ENCODE results near the gene PER3. TPM values are rescaled to one million over a fixed set of nuclear protein-coding genes. Genes with fewer than 3 reads are reported as not detected.
A peak's percentile ranks its signal among the peaks of the same experiment; 100 is the strongest.

PER3 gene
- total RNA-seq: 1 to 10 TPM; 1.6 to 3.7 TPM

DNA sequence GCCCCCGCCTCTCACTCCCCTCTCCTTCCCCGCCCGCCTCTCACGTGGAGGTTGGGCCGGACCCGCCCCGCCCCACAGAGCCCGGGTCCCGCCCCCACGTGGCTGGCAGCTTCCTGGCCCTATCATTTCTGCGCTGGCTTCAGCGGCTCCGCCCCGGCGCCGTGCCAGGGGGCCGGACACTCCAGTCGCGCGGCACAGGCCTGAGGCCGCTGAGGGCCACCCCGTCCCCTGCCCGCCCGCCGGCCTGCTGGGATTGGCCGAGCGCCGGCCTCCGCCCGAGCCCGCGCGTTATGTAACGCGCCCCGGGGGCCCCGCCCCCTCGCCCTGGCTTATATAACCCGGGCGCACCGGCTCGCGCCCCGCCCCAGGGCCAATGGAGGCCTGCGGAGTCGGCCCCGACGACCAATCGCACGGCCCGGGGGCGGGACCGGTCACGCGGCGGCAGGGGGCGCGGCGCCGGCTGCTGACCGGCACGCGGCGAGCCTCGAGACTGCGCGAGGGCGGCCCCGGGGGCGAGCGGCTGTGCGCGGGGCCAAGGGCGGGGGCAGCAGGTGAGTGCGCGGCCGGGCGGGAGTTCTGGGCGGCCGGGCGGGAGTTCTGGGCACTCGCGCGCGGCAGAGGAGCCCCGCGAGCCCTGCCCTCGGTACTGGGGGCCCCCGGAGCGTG is at the start of gene PER3:
PER3 (plus strand) TSS at position 466 of the 666 bp plus-strand sequence. CDS start 587 bp downstream, outside the sequence.
- peak; percentile 98 for ATAC-seq

DNA sequence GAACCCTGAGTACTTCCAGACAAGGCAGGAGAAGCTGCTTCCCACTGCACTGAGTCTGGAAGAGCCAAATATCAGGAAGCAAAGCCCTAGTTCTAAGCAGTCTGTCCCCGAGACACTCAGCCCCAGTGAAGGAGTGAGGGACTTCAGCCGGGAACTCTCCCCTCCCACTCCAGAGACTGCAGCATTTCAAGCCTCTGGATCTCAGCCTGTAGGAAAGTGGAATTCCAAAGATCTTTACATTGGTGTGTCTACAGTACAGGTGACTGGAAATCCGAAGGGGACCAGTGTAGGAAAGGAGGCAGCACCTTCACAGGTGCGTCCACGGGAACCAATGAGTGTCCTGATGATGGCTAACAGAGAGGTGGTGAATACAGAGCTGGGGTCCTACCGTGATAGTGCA is 46.0 kb upstream of the PER3 start:
- Mint-ChIP-seq H3K4me1 (ENCODE audit: low read depth in 2 of 2) (no peaks in the 10 kb centered on the region), H3K9me3 (no peaks in the 10 kb centered on the region), H3K36me3 (no peaks in the 10 kb centered on the region), H3K27ac (no peak overlapping the region), H3K27me3 (peaks cover 0 to 4% of the 10 kb centered on the region in 2 donors), H3K4me3 (no peak overlapping the region)
- no peak for ATAC-seq
- DNase-seq (ENCODE audit: low spot score): no peak

More for the DNA sequence above, at the start of gene PER3:
- H3K9me3 Mint-ChIP-seq: no peaks in the 10 kb centered on the region
- H3K27ac Mint-ChIP-seq: peak within 1 kb of the TSS; percentile 12 to 42
- peak; percentile 97 for DNase-seq (ENCODE audit: low spot score)
- peaks cover 19 to 20% of the 10 kb centered on the region in 2 donors for H3K4me1 Mint-ChIP-seq (ENCODE audit: low read depth in 2 of 2)
- H3K4me3 Mint-ChIP-seq: peak within 1 kb of the TSS; percentile 73
- H3K36me3 Mint-ChIP-seq: no peaks in the 10 kb centered on the region
- no peaks in the 10 kb centered on the region for H3K27me3 Mint-ChIP-seq

- H3K27ac Mint-ChIP-seq: no peak overlapping the region
- no peaks in the 10 kb centered on the region for H3K27me3 Mint-ChIP-seq
- no peak overlapping the region for H3K4me3 Mint-ChIP-seq
- no peaks in the 10 kb centered on the region for H3K9me3 Mint-ChIP-seq
- ATAC-seq (no peak), DNase-seq (ENCODE audit: low spot score) (no peak)
- H3K4me1 Mint-ChIP-seq (ENCODE audit: low read depth in 2 of 2): no peaks in the 10 kb centered on the region
- H3K36me3 Mint-ChIP-seq: no peaks in the 10 kb centered on the region
These were observed 40.7 kb upstream of the PER3 start for GRCh38 chr1:7743346-7743745.

DNA sequence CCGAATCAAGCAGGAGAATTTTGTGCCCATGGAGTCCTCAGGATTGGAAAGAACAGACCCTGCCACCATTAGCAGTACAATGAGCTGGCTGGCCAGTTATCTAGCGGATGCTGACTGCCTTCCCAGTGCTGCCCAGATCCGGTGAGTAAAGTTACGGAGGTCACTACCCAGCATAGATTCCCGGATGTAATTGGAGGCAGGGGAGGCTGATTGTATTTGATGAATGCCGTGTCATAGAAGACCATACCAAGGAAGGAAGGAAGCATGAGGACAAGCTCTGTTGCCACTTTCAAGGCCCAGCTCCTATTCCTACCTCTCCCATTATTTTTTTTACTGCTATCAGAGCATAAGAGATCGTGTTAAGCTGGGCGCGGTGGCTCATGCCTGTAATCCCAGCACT is 39.2 kb upstream of the PER3 start:
- H3K4me1 Mint-ChIP-seq (ENCODE audit: low read depth in 2 of 2): no peaks in the 10 kb centered on the region
- H3K9me3 Mint-ChIP-seq: no peaks in the 10 kb centered on the region
- ATAC-seq (no peak), DNase-seq (ENCODE audit: low spot score) (no peak)
- H3K36me3 Mint-ChIP-seq: no peaks in the 10 kb centered on the region
- no peak overlapping the region for H3K27ac Mint-ChIP-seq
- H3K4me3 Mint-ChIP-seq: no peak overlapping the region
- H3K27me3 Mint-ChIP-seq: no peaks in the 10 kb centered on the region

GRCh38 chr1:7745783-7746182 is 38.3 kb upstream of the PER3 start:
- Mint-ChIP-seq H3K36me3 (no peaks in the 10 kb centered on the region), H3K27me3 (no peaks in the 10 kb centered on the region), H3K27ac (no peak overlapping the region), H3K4me1 (ENCODE audit: low read depth in 2 of 2) (no peaks in the 10 kb centered on the region), H3K4me3 (no peak overlapping the region), H3K9me3 (no peaks in the 10 kb centered on the region)
- ATAC-seq: no peak
- no peak for DNase-seq (ENCODE audit: low spot score)

DNA sequence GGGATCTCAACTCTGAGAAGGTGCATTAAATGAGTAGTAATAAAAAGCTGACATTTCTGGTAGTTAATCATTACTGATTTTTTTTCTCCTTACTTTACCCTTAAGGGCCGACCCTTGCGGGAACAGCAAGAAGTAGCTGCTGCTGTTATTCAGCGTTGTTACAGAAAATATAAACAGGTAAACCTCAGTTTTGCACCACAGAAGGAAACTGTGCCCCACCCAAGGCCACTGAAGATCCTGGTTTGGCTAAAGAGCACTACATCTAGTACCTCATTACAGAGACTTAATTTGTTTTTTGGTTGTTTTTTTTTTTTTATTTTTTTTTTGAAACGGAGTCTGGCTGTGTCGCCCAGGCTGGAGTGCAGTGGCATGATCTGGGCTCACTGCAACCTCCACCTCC is 36.5 kb upstream of the PER3 start:
- H3K27me3 Mint-ChIP-seq: no peaks in the 10 kb centered on the region
- no peak overlapping the region for H3K27ac Mint-ChIP-seq
- no peak for DNase-seq (ENCODE audit: low spot score)
- ATAC-seq: no peak
- H3K9me3 Mint-ChIP-seq: no peaks in the 10 kb centered on the region
- H3K36me3 Mint-ChIP-seq: no peaks in the 10 kb centered on the region
- no peak overlapping the region for H3K4me3 Mint-ChIP-seq
- peaks cover 2 to 3% of the 10 kb centered on the region in 2 donors for H3K4me1 Mint-ChIP-seq (ENCODE audit: low read depth in 2 of 2)

DNA sequence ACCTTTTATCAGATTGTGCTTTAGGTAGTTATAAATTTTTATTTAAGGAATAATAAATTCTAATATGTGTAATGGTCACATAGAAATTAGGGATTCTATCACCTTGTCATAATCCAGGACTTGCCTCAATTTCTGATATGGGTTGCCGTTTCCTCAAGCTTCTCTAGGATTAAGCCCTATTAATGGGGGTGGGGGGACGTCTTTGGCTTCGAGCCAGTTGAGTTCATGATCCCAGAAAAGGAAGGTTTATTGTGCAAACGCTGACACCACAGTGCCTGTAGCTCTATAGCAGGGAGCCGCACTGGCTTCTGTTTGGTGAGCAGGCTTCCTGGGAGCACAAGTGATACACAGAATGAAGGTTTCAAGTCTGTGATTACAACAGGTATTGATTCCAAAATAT is 35.0 kb upstream of the PER3 start:
- H3K9me3 Mint-ChIP-seq: no peaks in the 10 kb centered on the region
- no peak overlapping the region for H3K27ac Mint-ChIP-seq
- DNase-seq (ENCODE audit: low spot score) (no peak), ATAC-seq (no peak)
- H3K27me3 Mint-ChIP-seq: peaks cover 0 to 3% of the 10 kb centered on the region in 2 donors
- H3K4me1 Mint-ChIP-seq (ENCODE audit: low read depth in 2 of 2): peaks cover 15 to 16% of the 10 kb centered on the region in 2 donors
- H3K4me3 Mint-ChIP-seq: no peak overlapping the region
- no peaks in the 10 kb centered on the region for H3K36me3 Mint-ChIP-seq

DNA sequence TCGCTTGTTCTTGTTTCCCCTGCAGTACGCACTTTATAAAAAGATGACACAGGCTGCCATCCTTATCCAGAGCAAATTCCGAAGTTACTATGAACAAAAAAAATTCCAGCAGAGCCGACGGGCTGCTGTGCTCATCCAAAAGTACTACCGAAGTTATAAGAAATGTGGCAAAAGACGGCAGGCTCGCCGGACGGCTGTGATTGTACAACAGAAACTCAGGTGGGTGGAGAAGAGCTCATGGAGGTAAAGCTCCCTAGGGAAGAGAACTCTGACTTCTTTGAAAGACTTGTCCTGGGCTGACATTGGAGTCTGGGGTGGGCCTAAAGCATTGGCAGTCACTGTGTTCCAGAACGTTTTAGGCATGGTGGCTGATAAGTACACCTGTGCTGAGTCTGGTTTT is 32.9 kb upstream of the PER3 start:
- Mint-ChIP-seq H3K27ac (no peak overlapping the region), H3K36me3 (no peaks in the 10 kb centered on the region), H3K4me1 (ENCODE audit: low read depth in 2 of 2) (peaks cover 19% of the 10 kb centered on the region in 2 donors), H3K9me3 (no peaks in the 10 kb centered on the region), H3K27me3 (peaks cover 0 to 3% of the 10 kb centered on the region in 2 donors), H3K4me3 (no peak overlapping the region)
- DNase-seq (ENCODE audit: low spot score) (no peak), ATAC-seq (no peak)

DNA sequence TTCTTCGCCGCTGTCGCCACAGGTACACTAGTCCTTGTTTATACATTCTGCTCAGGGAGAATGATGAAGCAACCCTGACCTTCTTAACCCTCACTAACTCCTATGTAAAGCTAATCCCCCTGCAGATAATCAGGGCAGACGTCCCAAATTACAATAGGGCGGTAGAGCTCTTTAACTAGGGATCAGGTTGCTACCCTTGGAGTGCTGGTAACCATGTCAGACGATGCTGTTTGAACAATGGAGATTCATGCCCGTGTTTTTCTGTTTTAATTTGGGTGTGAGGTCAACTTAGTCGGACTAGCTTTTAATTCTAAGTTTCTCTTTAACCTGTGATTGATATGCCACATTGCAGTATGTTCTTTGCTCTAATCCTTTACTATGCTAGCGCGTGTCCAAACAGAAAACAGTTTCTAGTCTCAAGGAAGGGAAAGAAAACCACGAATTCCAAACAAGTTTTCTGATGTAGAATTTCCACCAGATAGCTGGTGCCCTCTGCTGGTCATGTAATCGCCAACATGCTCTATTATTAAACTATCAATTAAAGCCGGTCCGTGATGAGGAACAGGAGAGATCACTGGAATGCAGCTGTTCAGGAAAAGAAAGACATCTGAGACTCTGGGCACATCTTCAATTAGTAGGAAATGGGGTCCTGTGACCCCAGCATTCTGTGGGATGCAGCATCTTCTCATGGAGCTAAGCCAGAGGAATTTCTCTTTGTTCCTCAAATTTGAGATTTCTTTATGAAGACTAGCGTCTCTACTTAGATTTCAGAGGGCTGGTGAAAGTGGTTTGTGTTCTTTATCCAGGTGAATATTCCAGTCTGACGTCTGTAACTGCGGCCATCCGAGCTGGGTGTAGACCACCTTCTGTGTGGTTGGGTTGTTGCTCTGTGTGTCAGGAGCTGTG is 31.3 kb upstream of the PER3 start:
- H3K27me3 Mint-ChIP-seq: peaks cover 0 to 3% of the 10 kb centered on the region in 2 donors
- no peak for ATAC-seq
- H3K36me3 Mint-ChIP-seq: no peaks in the 10 kb centered on the region
- DNase-seq (ENCODE audit: low spot score): no peak
- H3K4me1 Mint-ChIP-seq (ENCODE audit: low read depth in 2 of 2): peaks cover 19% of the 10 kb centered on the region in 2 donors
- no peak overlapping the region for H3K27ac Mint-ChIP-seq
- peak overlapping the region; percentile 40 for H3K4me3 Mint-ChIP-seq
- no peaks in the 10 kb centered on the region for H3K9me3 Mint-ChIP-seq

DNA sequence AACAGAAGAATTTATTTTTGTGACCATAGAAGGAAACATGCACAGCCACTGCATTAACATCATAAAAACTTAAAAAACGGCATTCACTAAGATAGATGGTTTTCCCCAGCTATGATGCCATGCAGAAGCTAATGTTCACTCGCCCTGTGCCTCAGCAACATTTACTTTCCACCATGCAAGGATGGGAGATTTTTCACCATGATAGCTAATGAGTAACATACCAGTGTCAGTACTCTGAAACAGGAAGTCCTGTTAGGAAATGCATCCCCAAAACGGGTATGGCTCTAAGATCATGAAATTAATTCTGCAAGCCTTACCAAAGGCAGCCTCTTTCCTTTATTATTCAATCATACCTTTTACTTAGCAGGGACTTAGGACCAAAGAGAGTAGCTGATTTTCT is 30.4 kb upstream of the PER3 start:
- DNase-seq (ENCODE audit: low spot score) (no peak), ATAC-seq (no peak)
- Mint-ChIP-seq H3K27me3 (peaks cover 0 to 3% of the 10 kb centered on the region in 2 donors), H3K4me3 (peak overlapping the region; percentile 19), H3K4me1 (ENCODE audit: low read depth in 2 of 2) (peaks cover 19% of the 10 kb centered on the region in 2 donors), H3K9me3 (no peaks in the 10 kb centered on the region), H3K36me3 (no peaks in the 10 kb centered on the region), H3K27ac (peak overlapping the region in 1 of 2 donors; percentile 48)

GRCh38 chr1:7754234-7754633 is 29.9 kb upstream of the PER3 start:
- H3K27ac Mint-ChIP-seq: peak overlapping the region in 1 of 2 donors; percentile 48
- H3K36me3 Mint-ChIP-seq: no peaks in the 10 kb centered on the region
- H3K4me3 Mint-ChIP-seq: peak overlapping the region; percentile 19
- no peak for ATAC-seq
- H3K4me1 Mint-ChIP-seq (ENCODE audit: low read depth in 2 of 2): peaks cover 19% of the 10 kb centered on the region in 2 donors
- no peak for DNase-seq (ENCODE audit: low spot score)
- H3K9me3 Mint-ChIP-seq: no peaks in the 10 kb centered on the region
- peaks cover 0 to 3% of the 10 kb centered on the region in 2 donors for H3K27me3 Mint-ChIP-seq

- Mint-ChIP-seq H3K27me3 (peaks cover 0 to 3% of the 10 kb centered on the region in 2 donors), H3K4me3 (no peak overlapping the region), H3K36me3 (no peaks in the 10 kb centered on the region), H3K9me3 (no peaks in the 10 kb centered on the region), H3K27ac (no peak overlapping the region), H3K4me1 (ENCODE audit: low read depth in 2 of 2) (peaks cover 19% of the 10 kb centered on the region in 2 donors)
- ATAC-seq (no peak), DNase-seq (ENCODE audit: low spot score) (no peak)
These were observed 28.6 kb upstream of the PER3 start for GRCh38 chr1:7755448-7755847.

DNA sequence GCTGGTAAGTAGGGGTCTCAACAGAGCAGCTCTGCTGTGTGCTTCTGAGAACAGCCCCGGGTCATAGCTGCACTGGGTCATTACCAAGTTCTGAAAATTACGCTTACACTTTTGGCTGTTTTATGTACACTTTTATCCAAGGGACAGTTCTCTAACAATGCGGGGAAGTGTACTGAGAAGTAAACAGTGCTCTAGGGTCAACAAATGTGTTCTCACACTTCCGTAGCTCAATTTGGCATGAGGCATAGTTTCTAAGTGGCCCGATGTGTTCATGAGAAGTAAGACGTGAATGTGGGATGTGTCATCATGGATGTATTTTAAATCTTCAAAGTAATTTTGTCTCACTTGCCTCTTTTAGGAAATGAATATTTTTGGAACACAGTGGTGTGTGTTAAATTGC is 23.8 kb upstream of the PER3 start:
- Mint-ChIP-seq H3K4me3 (no peak overlapping the region), H3K36me3 (no peaks in the 10 kb centered on the region), H3K27ac (no peak overlapping the region), H3K27me3 (peaks cover 0 to 5% of the 10 kb centered on the region in 2 donors), H3K9me3 (no peaks in the 10 kb centered on the region), H3K4me1 (ENCODE audit: low read depth in 2 of 2) (no peaks in the 10 kb centered on the region)
- DNase-seq (ENCODE audit: low spot score): no peak
- no peak for ATAC-seq

GRCh38 chr1:7761103-7761502 is 23.0 kb upstream of the PER3 start:
- ATAC-seq (no peak), DNase-seq (ENCODE audit: low spot score) (no peak)
- H3K4me3 Mint-ChIP-seq: no peak overlapping the region
- no peaks in the 10 kb centered on the region for H3K9me3 Mint-ChIP-seq
- H3K36me3 Mint-ChIP-seq: no peaks in the 10 kb centered on the region
- no peaks in the 10 kb centered on the region for H3K4me1 Mint-ChIP-seq (ENCODE audit: low read depth in 2 of 2)
- H3K27ac Mint-ChIP-seq: no peak overlapping the region
- H3K27me3 Mint-ChIP-seq: peaks cover 1 to 6% of the 10 kb centered on the region in 2 donors
